GM12878 (cell line): ENCODE measurements around the gene KBTBD8. TPM values are rescaled to one million over a fixed set of nuclear protein-coding genes. Genes with fewer than 3 reads are reported as not detected.
A peak's percentile ranks its signal among the peaks of the same experiment; 100 is the strongest.

Experiments
- BCL11A ChIP-seq: IDR thresholded peaks from 2 replicates; pipeline ENCODE4 v1.6.1; 2011; ENCODE audit warnings: low read depth, low read length
- CEBPZ ChIP-seq: fragments of 150-350 bp; IDR thresholded peaks from 2 replicates; pipeline ENCODE4 v1.6.1; 2016; ENCODE audit warnings: low read depth, low read length
- CUX1 ChIP-seq: IDR thresholded peaks from 2 replicates; pipeline ENCODE4 v1.6.1; 2012; ENCODE audit warnings: improper control_type of control experiment, low read depth, low read length; ENCODE audit not compliant: insufficient replicate concordance
- EGR1 ChIP-seq, 2 experiments: IDR thresholded peaks; 1 replicate in 1 of 2; 2 replicates in 1 of 2; pipeline ENCODE4 v1.6.1; 2011 to 2012; ENCODE audit warnings: low read depth in 2 of 2, low read length in 2 of 2, borderline replicate concordance in 1 of 2, mild to moderate bottlenecking in 1 of 2, moderate library complexity in 1 of 2
- EP300 ChIP-seq, 2 experiments: fragments of 150-350 bp in 1 of 2; IDR thresholded peaks; 2 replicates each; pipeline ENCODE4 v1.6.1; 2011 to 2012; ENCODE audit warnings: low read depth in 2 of 2, low read length in 2 of 2, borderline replicate concordance in 1 of 2, improper control_type of control experiment in 1 of 2, inconsistent platforms in 1 of 2; ENCODE audit not compliant: control insufficient read depth in 1 of 2
- FOS ChIP-seq: IDR thresholded peaks from 3 replicates; pipeline ENCODE4 v1.6.1; 2011; ENCODE audit warnings: borderline replicate concordance; ENCODE audit not compliant: insufficient read length; ENCODE audit errors: extremely low read depth
- MEF2B ChIP-seq: fragments of 450-650 bp; IDR thresholded peaks from 2 replicates; pipeline ENCODE4 v1.6.1; 2018; ENCODE audit warnings: mild to moderate bottlenecking, moderate library complexity; ENCODE audit not compliant: partially characterized antibody, poor library complexity, severe bottlenecking
- NFYB ChIP-seq: IDR thresholded peaks from 2 replicates; pipeline ENCODE4 v1.6.1; 2011; ENCODE audit warnings: low read depth, mild to moderate bottlenecking, low read length, improper control_type of control experiment, moderate library complexity; ENCODE audit not compliant: insufficient read depth
- polyA plus RNA-seq, 11 experiments: library from polyadenylated mRNA; depleted of rRNA in 4 of 11; unstranded in 6 of 11; stranded (reverse) in 5 of 11; fragments of >200 nt; fragmentation: Nextera tagmentation in 4 of 11; fragmentation: Illumina TruSeq in 1 of 11; extraction: Ambion mirVana in 4 of 11; extraction: Trizol in 1 of 11; gene quantifications; 1 replicate in 1 of 11; 2 replicates in 10 of 11; pipeline versions ENCODE4 v1.2.1 to v1.2.3, GENCODE V29; 2011 to 2016; ENCODE audit warnings: inconsistent platforms in 2 of 11, missing spikeins in 2 of 11, low read depth in 1 of 11
- total RNA-seq, 4 experiments: library from RNA; depleted of rRNA in 3 of 4; stranded (reverse); fragments of >200 nt in 3 of 4; fragmentation: Illumina TruSeq in 1 of 4; extraction: Trizol in 1 of 4; gene quantifications; 2 replicates each; pipeline versions ENCODE4 v1.2.1 to v1.2.3, GENCODE V29; 2013 to 2021

The KBTBD8 gene
- total and polyA plus RNA-seq, 10 of the 15 experiments (the other 5 are each of a cell fraction or from before 2014, with no cell fraction given), result 8.5 to 44.4 (median 19.3) TPM

- TF ChIP-seq CUX1 (no peak), EGR1 (IDR thresholded peaks at IDR 0.05; ENCODE audit: borderline replicate concordance in 1 of 2, low read depth in 2 of 2, low read length in 2 of 2) (no peak), MEF2B (peak; percentile 35), NFYB (no peak), EP300 (IDR thresholded peaks at IDR 0.05; ENCODE audit: borderline replicate concordance in 1 of 2, control insufficient read depth in 1 of 2, low read depth in 2 of 2, low read length in 2 of 2) (no peak), CEBPZ (no peak), BCL11A (no peak), FOS (no peak)
Measured at GRCh38 chr3:67030785-67031740, 33.0 kb downstream of the KBTBD8 start (continued).
